Activated T-cell treated with anti-CD3 and anti-CD28 coated beads for 48 hours (primary cell): ENCODE results near the gene STRA8.

Experiments used
- DNase-seq: peaks from one replicate; pipeline ENCODE4 v3.0.0-alpha.2; 2020; ENCODE audit warnings: low read depth

The STRA8 gene

DNA sequence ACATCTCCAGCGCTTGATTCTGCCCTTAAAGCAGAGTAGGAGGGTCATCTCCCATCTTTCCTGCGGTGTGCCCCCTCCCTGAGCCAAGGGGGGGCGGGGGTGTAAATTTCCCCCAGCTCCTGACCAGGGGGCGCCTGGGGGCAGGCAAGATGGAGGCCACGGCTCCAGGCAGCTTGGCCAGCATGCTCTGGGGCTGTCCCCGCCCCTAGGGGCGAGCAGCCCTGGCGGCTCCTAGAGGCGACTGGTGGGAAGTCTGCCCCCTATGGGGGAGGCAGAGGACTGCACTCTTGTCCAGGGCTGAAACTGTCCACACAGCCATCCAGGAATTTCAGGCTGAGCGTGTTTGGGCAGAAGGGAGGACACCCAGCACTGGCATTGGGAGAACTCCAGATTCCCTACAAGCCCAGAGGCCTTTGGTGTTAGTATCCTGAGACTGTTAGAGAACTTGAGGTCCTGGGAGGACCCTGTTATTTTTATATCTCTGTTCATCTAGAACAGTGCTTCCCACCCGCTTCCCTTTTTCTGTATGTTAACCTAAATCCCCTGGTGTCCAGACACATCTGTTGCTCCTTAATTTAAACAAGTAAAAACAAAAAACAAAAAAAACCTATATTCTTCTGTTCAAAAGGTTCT lies 4.6 kb downstream of the STRA8 start:
- DNase-seq: peak; percentile 23

DNA sequence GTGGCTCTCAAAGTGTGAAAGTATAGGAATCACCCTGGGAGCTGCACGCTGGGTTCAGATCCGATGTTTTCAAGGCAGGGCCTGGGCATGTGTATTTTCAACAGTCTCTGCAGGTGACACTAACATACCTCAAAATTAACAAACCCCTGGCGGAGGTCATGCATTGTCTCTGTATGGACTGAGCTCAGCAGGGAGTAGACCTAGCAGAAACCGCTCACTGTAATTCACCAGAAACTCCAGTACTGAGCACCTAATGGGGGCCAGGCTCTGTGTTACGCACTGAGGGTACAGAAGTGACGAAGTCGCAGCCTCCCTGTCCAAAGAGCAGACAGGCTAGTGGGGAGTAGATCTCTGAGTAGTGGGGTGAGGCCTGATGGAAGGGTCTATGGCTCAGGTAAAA lies 5.6 kb downstream of the STRA8 start:
- no peak for DNase-seq

DNA sequence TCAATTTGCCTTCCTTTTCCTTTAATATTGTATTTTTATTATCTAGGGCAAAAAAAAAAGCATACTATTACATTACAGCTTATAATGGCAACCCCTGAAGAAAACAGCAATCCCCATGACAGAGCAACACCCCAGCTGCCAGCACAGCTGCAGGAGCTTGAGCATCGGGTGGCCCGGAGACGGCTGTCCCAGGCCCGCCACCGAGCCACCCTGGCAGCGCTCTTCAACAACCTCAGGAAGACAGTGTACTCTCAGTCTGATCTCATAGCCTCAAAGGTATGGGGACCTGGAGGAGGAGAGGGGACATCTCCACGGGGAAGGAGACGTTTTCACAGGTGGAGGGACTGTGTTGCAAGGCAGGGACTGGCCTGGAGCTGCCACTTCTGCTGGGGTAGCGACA lies 6.8 kb downstream of the STRA8 start:
- DNase-seq: no peak

DNA sequence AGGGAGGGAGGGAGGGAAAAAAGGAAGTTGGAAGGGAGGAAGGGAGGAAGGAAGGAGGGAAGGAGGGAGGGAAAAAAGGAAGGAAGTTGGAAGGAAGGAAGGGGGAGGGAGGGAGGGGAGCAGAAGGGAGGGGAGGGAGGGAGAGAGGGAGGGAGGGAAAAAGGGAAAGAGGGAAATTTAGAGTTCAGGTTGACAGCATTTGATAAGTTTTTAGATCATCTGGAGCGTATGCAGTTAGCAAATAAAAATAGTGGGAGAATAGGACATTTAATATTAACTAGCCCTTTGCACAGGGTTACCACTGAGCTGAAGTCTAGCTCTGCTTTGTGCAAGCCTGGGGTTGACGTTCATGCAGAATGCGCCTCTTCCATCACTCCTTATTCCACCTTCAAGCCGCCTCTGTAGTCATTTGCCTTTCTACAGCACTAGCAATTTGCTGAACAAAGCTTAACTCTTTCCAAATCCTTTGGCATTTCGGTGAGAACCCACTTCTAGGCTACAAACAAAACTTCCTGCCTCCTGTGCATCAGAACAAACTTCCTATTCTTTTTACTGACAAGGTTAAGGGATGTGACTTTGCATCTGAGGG lies 8.6 kb downstream of the STRA8 start:
- DNase-seq: no peak

DNA sequence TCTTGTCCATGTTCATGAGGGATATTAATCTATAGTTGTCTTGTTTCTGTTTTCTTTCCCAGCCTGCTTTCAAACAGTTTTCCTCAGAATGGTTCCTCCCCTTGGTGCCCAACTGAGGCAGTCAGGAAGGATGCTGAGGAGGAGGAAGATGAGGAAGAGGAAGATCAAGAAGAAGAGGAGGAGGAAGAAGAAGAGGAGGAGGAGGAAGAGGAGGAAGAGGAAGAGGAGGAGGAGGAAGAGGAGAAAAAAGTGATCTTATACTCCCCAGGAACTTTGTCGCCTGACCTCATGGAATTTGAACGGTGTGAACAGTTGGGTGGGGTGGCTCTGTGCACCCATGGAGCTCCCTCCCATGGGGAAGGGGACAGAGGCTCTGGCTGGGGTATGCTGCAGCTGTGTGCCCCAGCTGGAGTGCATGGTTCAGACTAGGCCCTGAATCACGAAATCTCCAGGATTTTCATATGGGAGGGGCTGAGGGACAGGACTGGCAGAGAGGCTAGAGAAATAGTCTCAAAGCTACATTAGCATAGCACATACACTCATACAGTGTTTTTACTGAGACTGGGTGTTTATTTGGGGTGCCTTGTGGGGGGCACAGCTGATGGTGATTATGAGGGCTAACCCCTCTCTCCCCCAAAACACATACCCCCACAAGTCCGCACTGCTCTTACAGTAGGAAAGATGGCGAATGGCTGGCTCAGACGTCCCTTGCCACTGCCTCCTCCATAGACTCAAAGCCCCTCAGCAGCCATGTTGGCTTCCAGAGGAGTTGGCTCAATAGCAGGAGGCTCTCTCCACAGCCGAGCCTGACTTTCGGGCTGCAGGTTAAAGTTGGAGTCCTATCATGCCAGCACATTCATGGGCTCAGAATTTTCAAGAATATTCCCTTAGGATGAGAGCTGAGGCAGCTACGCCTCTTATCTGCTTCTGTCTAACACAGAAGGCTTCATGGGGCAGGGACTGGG lies 11.9 kb downstream of the STRA8 start:
- DNase-seq: no peak

DNA sequence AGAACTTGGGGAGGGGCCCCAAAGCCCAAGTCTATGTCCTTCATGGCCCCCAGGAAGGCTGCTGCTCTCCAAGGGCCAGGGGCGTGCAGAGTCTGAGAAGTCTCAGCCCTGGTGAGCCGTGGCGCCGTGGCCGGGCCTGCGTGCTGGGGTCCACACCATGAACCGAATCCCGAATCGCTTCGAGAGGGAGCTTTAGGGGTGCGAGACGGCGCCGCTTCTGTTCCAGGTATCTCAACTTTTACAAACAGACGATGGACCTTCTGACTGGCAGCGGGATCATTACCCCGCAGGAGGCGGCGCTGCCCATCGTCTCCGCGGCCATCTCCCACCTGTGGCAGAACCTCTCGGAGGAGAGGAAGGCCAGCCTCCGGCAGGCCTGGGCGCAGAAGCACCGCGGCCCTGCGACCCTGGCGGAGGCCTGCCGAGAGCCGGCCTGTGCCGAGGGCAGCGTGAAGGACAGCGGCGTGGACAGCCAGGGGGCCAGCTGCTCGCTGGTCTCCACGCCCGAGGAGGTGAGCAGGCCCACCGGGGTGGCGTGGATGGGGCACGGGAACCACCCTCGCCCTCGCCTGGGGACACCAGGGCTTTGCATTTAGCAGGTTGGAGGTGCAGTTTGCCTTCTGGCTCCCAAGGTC lies 12.7 kb downstream of the STRA8 start:
- DNase-seq: no peak

DNA sequence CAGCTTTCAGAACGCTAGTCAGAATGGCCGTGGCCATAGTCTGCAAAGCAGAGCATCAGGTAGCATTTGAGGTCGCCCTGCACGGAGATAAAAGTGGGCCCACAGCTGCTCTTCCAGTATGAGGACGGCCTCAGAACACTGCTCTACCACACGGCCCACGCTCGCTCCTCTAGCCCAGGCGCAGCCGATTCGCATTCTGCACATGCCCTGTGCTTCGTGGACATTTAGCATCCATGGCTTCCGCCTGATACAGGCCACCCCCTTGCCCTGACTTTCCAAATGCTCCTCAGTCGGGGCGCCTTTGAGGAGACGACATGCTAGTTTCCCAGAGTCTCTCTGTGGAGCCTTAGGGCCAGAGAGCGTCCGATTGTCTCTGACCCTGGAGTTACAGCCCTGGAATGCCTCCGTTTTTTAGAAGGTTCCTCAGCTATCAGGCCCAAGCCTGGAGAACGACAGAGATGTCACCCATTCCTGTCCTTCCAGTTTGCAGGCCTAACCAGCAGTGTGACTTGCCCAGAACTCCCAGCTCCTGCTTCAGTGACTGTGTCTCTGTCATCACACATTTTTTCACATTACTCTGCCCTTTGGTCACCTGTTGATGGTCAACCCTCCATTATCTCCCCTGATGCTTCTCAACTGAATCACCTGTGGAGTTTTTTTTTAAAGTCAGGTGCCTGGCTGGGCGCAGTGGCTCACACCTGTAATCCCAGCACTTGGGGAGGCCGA lies 14.3 kb downstream of the STRA8 start:
- DNase-seq: no peak

DNA sequence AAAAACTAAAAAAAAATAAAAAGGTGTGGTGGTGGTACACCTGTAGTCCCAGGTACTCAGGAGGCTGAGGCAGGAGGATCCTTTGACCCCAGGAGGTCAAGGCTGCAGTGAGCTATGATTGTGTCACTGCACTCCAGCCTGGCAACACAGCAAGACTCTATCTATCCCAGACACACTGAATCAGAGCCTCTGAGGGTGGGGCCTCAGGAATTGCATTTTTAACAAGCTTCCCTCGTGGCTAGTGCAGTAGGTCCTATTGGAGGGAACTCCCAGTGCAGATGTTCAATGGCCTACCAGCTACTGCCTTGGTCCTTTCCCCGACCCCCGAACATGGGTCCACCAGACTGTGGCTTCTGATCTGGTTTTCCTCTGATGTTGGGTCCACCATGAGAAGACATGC lies 14.9 kb downstream of the STRA8 start:
- no peak for DNase-seq

DNA sequence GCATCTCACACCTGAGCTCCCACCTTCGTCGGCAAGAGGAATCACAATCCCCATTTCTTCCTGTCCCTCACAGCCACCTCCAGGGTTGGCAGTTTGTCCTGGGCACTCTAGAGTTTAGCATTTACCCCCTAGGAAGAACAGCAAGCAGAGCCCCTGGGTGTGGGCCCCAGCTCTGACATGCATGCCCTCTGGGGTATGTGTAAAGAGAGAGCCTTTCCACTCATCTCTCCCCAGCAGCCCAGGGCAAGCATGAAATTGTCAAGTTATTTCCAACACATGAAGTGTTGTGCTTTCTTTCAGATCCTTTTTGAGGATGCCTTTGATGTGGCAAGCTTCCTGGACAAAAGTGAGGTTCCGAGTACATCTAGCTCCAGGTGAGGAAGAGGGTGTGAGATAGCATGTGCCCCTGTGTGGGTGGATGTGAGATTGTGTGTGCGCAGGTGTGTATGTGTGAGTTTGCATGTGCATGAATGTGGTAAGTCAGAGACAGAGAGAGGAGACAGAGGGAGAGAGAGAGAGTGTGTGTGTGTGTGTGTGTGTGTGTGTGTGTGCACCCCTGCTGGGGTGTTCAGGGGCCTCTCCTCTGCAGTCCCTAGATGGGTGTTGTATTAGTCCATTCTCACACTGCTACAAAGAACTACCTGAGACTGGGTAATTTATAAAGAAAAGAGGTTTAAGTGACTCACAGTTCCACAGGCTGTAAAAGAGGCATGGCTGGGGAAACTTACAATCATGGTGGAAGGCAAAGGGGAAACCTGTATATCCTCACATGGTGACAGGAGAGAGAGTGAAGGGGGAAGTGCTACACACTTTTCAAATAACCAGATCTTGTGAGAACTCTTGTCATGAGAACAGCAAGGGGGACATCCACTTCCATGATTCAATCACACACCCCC lies 18.1 kb downstream of the STRA8 start:
- no peak for DNase-seq

DNA sequence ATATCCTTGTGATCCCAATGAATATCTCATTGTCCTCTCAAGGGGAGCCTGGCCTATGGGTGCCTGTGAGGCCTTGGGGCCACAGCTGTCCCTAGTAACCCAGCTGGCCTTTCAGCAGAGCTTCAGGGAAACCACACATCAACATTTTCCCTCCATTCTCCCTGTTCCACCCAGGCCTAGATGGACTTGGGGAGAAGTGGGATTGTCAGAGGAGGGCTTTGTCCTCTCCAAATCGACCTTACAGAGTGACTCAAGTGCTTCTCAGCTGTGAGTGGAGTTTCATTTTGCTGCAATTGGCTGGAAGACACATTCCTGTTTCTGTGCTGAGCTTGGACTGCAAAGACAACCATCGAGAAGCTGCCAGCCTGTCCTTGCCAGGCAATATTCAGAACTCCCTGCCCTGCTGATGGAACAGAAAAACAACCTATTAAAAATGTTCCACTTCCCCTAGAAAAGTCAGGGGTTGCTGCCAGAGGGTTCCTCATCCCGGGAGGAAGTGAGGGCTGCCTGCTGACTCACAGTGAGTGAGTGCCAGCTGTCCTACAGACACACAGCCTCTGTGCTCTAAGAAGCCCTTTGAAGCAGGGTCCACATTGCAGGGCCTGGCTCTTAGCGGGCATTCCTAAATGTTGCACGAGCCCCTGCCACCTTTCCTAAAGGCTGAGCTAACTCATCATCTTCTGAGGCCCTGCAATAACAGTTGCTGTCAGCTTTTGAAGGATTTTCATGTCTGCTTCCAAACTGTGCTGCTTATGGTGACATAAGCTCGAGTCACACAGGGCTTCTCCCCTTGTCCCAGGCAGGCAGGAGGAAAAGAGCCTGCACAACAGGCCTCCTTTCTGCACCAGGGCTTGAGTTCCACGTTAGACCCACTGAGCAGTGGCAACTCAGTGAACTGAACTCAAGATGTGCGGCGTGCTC lies 20.5 kb downstream of the STRA8 start:
- DNase-seq: no peak

DNA sequence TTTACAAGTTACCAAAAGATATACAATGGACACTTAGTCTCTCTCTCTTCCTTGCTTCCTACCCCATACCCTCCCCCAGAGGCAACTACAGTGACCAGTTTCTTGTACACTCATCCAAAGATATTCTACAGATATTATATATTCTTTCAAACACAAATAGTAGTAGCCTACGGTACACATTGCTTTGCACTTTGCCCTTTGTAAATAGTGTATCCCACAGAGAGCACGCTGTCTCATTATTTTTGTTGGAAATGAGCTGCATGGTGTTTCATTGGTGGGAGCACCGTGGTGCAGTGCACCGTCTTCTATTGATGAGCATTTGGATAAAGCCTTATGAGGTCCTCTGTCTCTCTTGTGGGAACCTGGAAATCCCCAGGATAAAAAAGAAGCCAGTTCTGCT lies 24.2 kb downstream of the STRA8 start:
- DNase-seq: no peak

DNA sequence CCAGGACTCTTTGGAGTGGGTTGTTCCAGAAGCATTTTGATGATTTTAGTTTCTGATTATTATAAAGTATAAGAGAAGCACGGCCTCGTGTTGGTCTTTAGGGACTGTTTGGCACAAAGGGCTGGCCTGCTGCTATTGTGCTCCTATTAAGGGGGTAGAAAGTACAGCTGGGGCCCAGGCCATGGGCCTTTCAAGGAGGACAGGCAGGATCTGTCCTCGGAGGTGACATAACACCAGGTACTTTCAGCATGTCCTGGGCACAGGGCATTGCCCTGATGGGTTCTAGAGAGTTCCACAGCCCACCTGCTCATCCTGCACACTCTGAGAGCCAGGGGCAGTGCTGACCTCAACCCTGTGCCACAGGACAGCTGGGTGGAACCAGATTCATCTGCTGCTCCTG lies 24.9 kb downstream of the STRA8 start:
- no peak for DNase-seq

DNA sequence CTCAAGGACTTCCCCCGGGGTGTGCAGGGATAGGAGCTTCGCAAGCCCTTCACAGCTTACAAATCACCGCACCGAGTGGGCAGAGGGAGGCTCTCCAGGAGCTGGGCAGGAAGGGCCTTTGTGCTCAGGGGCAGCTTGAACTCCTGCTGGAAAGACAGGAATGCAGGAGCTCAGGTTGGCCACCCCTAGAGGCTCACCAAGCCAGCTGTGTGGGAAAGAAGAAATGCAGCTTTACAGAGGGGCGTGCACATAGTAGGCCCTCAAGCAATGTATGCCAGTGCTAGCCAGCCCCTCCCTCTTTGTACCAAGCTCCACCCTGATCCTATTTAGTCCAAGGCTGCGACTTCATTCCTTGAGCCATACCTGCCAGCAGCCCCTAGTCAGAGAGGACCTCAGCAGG lies 26.1 kb downstream of the STRA8 start:
- DNase-seq: no peak

DNA sequence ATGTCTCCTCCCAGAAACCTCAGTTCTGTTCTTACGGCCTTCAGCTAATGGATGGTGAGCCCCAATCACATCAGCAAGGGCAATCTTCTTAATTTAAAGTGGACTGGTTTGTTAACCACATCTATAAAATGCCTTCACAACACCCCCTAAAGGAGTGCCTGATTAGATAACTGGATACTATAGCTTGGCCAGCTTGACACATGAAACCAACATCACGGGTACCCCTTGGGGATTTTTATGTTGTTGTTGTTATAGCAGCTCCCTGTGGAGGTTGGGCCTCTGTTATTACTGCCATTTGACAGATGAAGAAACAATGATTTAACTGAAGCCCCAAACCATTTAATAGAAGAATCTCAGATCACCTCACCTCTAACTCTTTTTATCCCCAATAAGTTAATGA lies 26.8 kb downstream of the STRA8 start:
- no peak for DNase-seq

DNA sequence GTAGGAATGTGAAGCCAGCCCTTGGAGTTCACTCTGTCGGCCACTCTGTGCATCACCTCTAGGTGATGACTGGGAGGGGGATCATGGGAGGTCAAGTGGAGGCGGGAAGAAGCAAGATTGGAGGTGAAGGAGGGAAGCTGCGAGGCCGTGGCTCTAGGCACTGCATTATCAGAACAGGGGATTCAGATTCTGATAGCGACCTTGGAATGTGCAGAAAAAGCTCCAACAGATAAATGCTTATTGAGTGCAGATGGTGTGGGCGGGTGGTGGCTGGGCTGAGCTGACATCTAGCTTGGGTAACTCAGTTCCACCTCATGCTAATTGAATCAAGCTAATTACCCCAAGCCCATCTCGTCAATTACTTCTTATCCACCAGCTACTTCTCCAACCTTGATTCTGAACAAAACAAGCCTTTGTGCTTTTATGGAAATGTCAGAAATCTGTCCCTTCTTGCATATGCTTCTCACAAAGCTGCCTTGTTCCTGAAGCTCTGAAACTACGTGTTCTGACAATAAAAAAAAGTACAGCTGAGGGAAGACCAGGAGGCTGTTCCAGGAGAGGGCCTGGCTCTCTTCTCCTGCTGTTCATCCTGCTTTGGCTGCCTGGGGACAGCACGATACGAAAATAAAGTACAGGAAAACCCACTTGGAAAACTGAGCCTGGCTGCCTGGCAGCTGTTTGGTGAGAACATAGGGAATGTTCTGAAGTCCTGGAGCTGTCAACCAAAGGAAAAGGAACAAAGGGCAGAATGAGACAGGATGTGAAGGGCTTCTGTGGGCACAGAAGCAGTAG lies 27.5 kb downstream of the STRA8 start:
- DNase-seq: no peak

DNA sequence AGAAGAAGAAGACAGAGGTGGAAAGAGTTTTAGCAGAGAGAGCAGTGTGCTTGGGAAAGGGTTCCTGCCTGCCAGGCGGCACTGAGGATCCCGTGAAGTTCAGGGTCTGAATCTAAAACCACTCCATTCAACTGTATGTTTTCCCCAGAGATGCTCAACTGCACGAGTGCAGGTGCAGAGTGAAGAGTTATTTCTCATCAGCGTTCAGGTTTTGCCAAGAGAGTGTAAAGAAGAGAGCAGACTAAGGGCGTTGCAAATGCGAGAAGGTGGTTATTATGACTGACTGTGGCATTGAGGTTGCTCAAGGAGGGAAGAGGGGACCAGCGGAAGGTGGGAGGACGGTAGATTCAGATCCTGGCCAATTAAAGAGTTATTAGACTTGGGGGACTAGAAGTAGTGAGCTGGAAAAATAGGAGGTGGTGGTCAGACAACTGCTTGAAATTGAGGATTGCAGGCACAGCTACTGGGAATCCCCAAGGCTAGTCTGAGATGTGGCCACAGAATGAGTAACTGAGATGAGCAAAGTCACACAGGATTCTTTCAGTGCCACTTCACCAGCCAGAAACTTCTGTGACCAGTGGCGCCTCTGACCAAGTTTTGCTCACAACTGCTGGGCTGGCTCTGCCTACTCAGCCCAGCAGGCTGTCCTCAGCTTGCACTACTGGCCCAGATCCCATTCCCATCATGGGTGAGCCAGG lies 29.1 kb downstream of the STRA8 start:
- DNase-seq: no peak

DNA sequence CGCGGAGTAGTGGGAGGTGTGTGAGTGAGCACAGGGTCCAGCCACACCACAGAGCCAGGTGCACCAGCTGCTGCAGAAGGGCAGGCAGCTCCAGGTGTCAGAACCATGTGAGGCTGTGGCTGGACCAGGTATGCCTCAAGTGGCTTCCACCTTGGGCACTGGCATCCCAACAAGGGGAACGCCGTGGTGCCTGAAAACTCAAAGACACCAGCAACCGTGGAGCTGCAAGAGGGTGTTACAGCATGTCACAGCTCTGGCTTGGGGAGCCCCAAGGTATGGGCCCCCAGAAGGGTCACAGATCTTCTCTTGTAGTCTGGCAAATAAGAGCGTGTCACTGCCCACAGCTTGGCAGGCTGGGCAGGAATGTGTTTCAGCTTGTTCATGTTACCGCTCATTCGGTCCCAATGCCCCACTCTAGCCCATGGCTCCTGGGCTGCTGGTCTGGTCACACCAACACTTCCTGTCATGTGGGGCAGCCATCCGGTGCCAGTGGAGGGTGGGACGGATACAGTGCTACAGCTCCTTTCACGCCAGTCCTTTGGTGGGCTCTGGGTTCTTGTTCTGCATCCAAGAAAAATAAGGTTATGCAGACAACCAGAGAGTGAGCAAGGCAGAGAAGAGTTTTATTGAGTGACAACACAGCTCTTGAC lies 29.8 kb downstream of the STRA8 start:
- no peak for DNase-seq

DNA sequence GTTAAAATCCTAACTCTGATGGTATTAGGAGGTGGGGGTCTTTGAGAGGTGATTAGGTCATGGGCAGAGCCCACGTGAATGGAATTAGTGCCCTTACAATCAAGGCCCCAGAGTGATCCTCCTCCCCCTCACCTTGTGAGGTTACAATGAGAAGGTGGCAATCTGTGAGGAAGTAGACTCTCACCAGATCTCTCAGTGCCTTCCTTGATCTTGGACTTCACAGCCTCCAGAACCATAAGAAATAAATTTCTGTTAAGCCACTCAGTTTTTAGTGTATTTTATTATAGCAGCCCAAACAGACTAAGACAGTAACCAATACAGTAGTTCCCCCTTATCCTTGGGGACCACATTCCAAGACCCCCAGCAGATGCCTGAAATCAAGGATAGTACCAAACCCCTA lies 32.0 kb downstream of the STRA8 start:
- DNase-seq: no peak
